Stomach (tissue), 9 donors: ENCODE measurements around the gene ZFPM1. TPM values are rescaled to one million over a fixed set of nuclear protein-coding genes. Genes with fewer than 3 reads are reported as not detected.

ENCODE experiments used
- DNase-seq, 2 donors: peaks; one replicate each; pipeline versions ENCODE4 v3.0.0 to v3.0.0-alpha.2; 2013 to 2019
- H3K27ac ChIP-seq, 5 donors: fragments of 200-600 bp in 4 of 5; sonication (generic) in 4 of 5; one replicate each; pipeline ENCODE4 v1.5.1; 2013 to 2019; ENCODE audit warnings: mild to moderate bottlenecking in 1 of 5, moderate library complexity in 1 of 5
- H3K27me3 ChIP-seq, 3 donors: fragments of 200-600 bp; sonication (generic); one replicate each; pipeline ENCODE4 v1.5.1; 2017 to 2019; ENCODE audit warnings: mixed run types in 1 of 3
- H3K36me3 ChIP-seq, 4 donors: fragments of 200-600 bp; sonication (generic); 1 replicate in 3 of 4; 2 replicates in 1 of 4; pipeline ENCODE4 v1.5.1; 2016 to 2019
- H3K4me1 ChIP-seq, 4 donors: fragments of 200-600 bp; sonication (generic); one replicate each; pipeline ENCODE4 v1.5.1; 2016 to 2019
- H3K4me3 ChIP-seq, 4 donors: fragments of 200-600 bp; sonication (generic) in 3 of 4; one replicate each; pipeline ENCODE4 v1.5.1; 2016 to 2019; ENCODE audit warnings: mild to moderate bottlenecking in 1 of 4
- H3K9me3 ChIP-seq, 4 donors: fragments of 200-600 bp; sonication (generic); one replicate each; pipeline ENCODE4 v1.5.1; 2016 to 2019
- EP300 ChIP-seq: sonication (generic); formaldehyde crosslinking; IDR thresholded peaks from one replicate; pipeline ENCODE4 v1.6.1; 2017; ENCODE audit warnings: antibody characterized with exemption
- POLR2A ChIP-seq, 4 donors: fragments of 450-650 bp; IDR thresholded peaks; one replicate each; pipeline ENCODE4 v1.6.1; 2016; ENCODE audit warnings: antibody characterized with exemption in 4 of 4, control low read depth in 2 of 4, mild to moderate bottlenecking in 1 of 4, moderate library complexity in 1 of 4
- POLR2AphosphoS5 ChIP-seq, 3 donors: sonication (generic); formaldehyde crosslinking; IDR thresholded peaks; one replicate each; pipeline ENCODE4 v1.6.1; 2016; ENCODE audit warnings: antibody characterized with exemption in 3 of 3
- WGBS, 5 donors: extraction: QIAGEN DNeasy Blood & Tissue Kit in 3 of 5; methylation state at CpG; one replicate each; pipeline versions ENCODE4 v1.1.5 to v1.1.7; 2013 to 2018; 5-methylcytosine and 5-hydroxymethylcytosine counted together
- intact Hi-C: fragments of 100-400 bp; cut with DNase I; formaldehyde crosslinking; loops from one replicate; pipeline ENCODE4 v1.15.1; 2023; ENCODE audit warnings: low total_unique reads
- polyA plus RNA-seq, 3 donors: library from polyadenylated mRNA; stranded (reverse); fragments of 200-250 nt; gene quantifications; one replicate each; pipeline ENCODE4 v1.2.3, GENCODE V29; 2013
- total RNA-seq, 5 donors: library from RNA; depleted of rRNA; stranded (reverse); fragments of >200 nt; gene quantifications; one replicate each; pipeline versions ENCODE4 v1.1.0 to v1.2.3, GENCODE V29; 2014 to 2016
- TF ChIP-seq, protein P1 (sequence below), 7 experiments: fragments of 450-650 bp in 4 of 7; fragments of 200-600 bp in 3 of 7; sonication (generic) in 3 of 7; IDR thresholded peaks; one replicate each; pipeline ENCODE4 v1.5.1; 2016 to 2019; ENCODE audit warnings: antibody characterized with exemption in 7 of 7, control low read depth in 2 of 7, mild to moderate bottlenecking in 1 of 7
- donor health status: healthy with polysubstance abuse.
- donor health status: Bipolar disorder and iron deficiency.
- donor health status: healthy.

Gene ZFPM1
- total and polyA plus RNA-seq, 8 donors: 3.9 to 85.7 (median 12.9) TPM

DNA sequence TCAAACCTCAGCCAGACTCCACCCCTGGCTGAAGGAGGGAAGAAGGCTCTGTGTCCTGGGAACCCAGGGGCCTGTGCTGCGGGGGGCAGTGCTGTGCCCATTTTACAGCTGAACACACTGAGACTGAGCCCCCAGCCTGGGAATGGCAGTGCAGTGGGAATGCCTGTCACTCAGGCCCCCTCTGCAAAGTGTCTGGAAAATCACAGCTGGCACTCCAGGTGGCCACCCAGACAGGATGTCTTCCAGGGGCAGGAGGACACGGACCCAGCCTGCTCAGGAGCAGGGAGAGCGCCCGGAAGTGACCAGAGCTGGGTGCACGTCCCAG is 37.7 kb upstream of the ZFPM1 start:
- DNase-seq: no peak
- no peaks in the 10 kb centered on the region for H3K9me3 ChIP-seq
- H3K4me1 ChIP-seq: no peaks in the 10 kb centered on the region
- 74 to 100% (median 86%) methylated on average over 1 to 5 of the region's 5 CpGs for WGBS, 5 donors
- H3K4me3 ChIP-seq: no peak overlapping the region
- H3K27ac ChIP-seq: no peak overlapping the region
- TF ChIP-seq EP300: no peak
- no peak for TF ChIP-seq POLR2A (IDR thresholded peaks at IDR 0.05)
- TF ChIP-seq, protein P1, sequence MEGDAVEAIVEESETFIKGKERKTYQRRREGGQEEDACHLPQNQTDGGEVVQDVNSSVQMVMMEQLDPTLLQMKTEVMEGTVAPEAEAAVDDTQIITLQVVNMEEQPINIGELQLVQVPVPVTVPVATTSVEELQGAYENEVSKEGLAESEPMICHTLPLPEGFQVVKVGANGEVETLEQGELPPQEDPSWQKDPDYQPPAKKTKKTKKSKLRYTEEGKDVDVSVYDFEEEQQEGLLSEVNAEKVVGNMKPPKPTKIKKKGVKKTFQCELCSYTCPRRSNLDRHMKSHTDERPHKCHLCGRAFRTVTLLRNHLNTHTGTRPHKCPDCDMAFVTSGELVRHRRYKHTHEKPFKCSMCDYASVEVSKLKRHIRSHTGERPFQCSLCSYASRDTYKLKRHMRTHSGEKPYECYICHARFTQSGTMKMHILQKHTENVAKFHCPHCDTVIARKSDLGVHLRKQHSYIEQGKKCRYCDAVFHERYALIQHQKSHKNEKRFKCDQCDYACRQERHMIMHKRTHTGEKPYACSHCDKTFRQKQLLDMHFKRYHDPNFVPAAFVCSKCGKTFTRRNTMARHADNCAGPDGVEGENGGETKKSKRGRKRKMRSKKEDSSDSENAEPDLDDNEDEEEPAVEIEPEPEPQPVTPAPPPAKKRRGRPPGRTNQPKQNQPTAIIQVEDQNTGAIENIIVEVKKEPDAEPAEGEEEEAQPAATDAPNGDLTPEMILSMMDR (IDR thresholded peaks at IDR 0.05): no peak
- TF ChIP-seq POLR2AphosphoS5 (IDR thresholded peaks at IDR 0.05): no peak
- H3K27me3 ChIP-seq: peaks cover 0 to 31% (median 0%) of the 10 kb centered on the region in 3 donors
- no peaks in the 10 kb centered on the region for H3K36me3 ChIP-seq
- intact Hi-C loops: no loop called here

DNA sequence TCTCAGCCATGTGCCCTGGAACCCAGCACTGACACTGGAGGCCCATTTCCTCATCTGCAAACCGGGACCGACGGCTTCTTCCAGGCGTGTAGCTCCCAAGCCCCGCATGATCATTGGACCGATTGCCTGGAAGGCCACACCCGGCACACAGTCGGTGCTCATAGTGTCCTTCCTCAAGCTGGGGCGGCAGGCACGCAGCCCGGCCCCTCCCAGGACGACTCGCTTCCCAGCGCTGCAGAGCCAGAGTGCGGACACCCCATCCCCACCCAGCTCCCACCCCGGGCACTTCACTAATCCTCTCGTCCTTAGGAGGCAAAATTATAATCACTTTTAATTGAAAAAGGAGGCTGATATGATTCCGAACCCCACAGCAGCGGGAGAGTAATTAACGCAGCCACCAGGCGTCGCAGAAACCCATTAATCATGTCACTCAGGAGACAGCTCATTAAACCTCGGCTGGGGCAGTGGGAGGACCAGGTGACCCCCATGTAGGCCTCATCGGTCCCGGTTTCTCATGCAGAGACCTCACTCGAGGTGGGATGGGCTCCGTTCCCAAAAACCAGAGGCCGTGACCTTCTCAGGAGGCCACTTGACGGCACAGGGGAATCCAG is 37.3 kb upstream of the ZFPM1 start:
- intact Hi-C loops: no loop called here
- TF ChIP-seq POLR2AphosphoS5 (IDR thresholded peaks at IDR 0.05) (no peak), EP300 (no peak), POLR2A (IDR thresholded peaks at IDR 0.05) (no peak)
- TF ChIP-seq, protein P1 (IDR thresholded peaks at IDR 0.05): no peak
- H3K4me1 ChIP-seq: no peaks in the 10 kb centered on the region
- no peaks in the 10 kb centered on the region for H3K9me3 ChIP-seq
- no peaks in the 10 kb centered on the region for H3K36me3 ChIP-seq
- WGBS, 5 donors: 68 to 85% (median 84%) methylated on average over 21 to 29 of the region's 29 CpGs
- no peak overlapping the region for H3K4me3 ChIP-seq
- peaks cover 0 to 36% (median 0%) of the 10 kb centered on the region in 3 donors for H3K27me3 ChIP-seq
- no peak for DNase-seq
- no peak overlapping the region for H3K27ac ChIP-seq

DNA sequence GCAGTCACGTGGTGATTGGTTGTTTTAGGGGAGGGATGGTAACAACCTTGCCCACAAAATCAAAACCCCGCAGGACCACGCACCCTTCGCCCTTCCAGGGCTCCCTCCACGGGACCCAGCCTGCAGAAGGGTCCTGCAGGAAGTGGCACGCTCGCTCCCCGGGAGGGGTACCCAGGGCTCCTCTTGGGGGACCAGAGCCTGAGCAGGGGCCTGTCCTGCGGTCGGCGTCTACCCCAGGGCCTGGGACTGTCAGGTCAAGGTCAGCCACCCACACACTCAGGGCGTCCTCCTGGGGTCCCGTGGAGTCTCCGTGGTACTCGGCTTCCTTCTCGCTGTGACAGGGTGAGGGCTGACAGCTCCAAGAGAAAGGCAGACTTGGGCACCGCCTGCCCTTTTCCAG is 36.4 kb upstream of the ZFPM1 start:
- Histone ChIP-seq H3K9me3 (no peaks in the 10 kb centered on the region), H3K27me3 (peaks cover 0 to 43% (median 0%) of the 10 kb centered on the region in 3 donors), H3K4me1 (no peaks in the 10 kb centered on the region), H3K27ac (no peak overlapping the region), H3K4me3 (no peak overlapping the region), H3K36me3 (no peaks in the 10 kb centered on the region)
- TF ChIP-seq EP300 (no peak), POLR2A (IDR thresholded peaks at IDR 0.05) (no peak), POLR2AphosphoS5 (IDR thresholded peaks at IDR 0.05) (no peak)
- TF ChIP-seq, protein P1 (IDR thresholded peaks at IDR 0.05): no peak
- WGBS, 5 donors: 90 to 96% (median 93%) methylated on average over 15 to 17 of the region's 17 CpGs
- intact Hi-C loops: no loop called here
- no peak for DNase-seq

DNA sequence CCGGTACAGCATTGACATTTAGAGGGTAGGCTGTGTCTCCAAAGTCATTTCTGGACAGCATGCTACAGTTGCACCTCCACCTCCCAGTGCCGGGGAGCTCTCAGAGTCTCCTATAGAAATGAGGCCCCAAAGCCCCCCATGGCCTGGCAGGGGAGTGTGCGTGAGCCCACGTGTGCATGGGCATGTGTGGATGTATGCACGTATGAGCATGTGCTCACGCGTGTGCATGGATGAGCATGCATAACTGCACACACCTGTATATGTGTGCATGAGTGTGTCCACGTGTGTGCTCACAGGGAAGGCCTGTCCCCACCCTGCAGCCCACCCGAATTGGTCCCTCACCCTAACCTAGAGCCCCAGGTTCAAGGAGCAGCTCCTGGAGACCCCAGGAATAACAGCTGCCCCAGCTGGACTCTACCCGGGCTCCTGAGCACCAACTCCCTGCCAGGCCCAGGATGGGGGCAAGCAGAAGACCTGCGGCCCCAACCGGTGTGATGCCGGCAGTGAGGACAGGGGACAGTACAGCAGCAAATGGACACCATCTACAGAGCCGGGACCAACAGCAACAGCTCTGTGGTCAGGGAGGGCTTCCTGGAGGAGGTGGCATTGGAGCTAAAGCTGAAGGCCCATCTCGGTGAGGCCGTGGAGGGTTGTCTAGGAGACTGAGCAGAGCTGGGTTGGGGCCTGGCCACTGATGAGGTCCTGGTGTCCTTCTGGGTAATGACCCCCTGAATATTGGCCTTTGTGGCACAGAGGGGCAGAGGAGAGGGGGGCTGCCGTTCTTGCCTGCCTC is 35.2 kb upstream of the ZFPM1 start:
- no peaks in the 10 kb centered on the region for H3K4me1 ChIP-seq
- H3K9me3 ChIP-seq: no peaks in the 10 kb centered on the region
- H3K27me3 ChIP-seq: peaks cover 0 to 43% (median 0%) of the 10 kb centered on the region in 3 donors
- no peaks in the 10 kb centered on the region for H3K36me3 ChIP-seq
- no peak for TF ChIP-seq EP300
- TF ChIP-seq, protein P1 (IDR thresholded peaks at IDR 0.05): no peak
- no peak for TF ChIP-seq POLR2A (IDR thresholded peaks at IDR 0.05)
- no peak for TF ChIP-seq POLR2AphosphoS5 (IDR thresholded peaks at IDR 0.05)
- intact Hi-C loops: no loop called here
- H3K27ac ChIP-seq: no peak overlapping the region
- H3K4me3 ChIP-seq: no peak overlapping the region
- WGBS, 5 donors: 81 to 93% (median 83%) methylated on average over 9 to 17 of the region's 17 CpGs
- DNase-seq: no peak
